ENCODE results near the gene PRSS21. TPM values are rescaled to one million over a fixed set of nuclear protein-coding genes. Genes with fewer than 3 reads are reported as not detected.

PRSS21 gene
- total and polyA plus RNA-seq, 10 of the 15 experiments (the other 5 are each of a cell fraction or from before 2014, with no cell fraction given): 5.3 to 73.4 (median 40.1) TPM; not detected in 1

DNA sequence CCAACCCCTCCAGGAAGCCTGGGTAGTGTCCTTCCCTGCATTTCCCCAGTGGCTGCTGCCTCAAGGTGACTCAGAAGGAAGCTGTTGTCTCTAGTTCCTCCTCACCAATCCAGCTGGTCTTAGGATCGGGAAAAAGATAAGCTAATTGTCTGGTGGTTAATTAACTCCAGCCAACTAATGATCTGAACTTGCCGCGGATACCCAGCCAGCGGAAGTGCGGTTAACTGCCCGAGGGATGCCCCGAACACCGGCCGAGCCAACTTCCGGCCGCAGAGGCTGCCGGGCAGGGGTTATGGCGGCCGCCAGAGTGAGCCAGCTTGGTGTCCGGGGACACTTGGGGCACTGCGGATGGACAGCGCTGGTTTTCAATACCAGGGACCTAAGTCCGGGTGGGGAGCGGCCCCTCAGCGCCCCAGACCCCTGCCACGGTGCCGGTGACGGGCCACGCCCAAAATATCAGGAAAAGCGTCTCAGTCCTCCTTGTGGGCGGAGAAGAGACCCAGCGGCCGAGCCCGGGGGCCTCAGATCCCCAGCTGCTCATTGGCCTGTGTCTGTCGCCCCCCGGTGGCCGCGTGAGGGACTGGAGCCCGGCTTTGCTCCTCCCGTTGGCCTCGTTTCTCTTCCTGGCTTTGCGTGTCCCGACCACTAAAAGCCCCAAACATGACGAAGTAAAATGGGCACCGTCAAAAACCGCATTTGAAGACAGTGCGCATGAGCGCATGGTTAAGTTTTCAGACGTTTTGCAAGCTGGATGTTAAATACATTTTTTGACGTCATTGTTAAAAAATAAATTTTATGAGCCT lies 51.2 kb downstream of the PRSS21 start (continued):
- TF ChIP-seq LARP7 (IDR thresholded peaks at IDR 0.05): peak; percentile 92; the same call in 1 of the 2 replicates
- TF ChIP-seq BMI1 (IDR thresholded peaks at IDR 0.05; ENCODE audit: borderline replicate concordance): no peak
- no peak for TF ChIP-seq SUPT20H (IDR thresholded peaks at IDR 0.05; ENCODE audit: borderline replicate concordance, control insufficient read depth, low read depth, low read length)
- no peak; the same call in 1 of the 2 replicates for TF ChIP-seq SREBF2 (IDR thresholded peaks at IDR 0.05; ENCODE audit: low read length)
- TF ChIP-seq SMC3 (IDR thresholded peaks at IDR 0.05; ENCODE audit: borderline replicate concordance, low read length): peak; percentile 80
- no peak for TF ChIP-seq EZH2 (IDR thresholded peaks at IDR 0.05; ENCODE audit: borderline replicate concordance, control insufficient read depth, low read depth, low read length)
- TF ChIP-seq ZNF207 (IDR thresholded peaks at IDR 0.05; ENCODE audit: borderline replicate concordance): peak; percentile 89; the same call in 1 of the 2 replicates
- no peak for TF ChIP-seq STAT3 (IDR thresholded peaks at IDR 0.05; ENCODE audit: low read depth, low read length)
- TF ChIP-seq, protein P1, sequence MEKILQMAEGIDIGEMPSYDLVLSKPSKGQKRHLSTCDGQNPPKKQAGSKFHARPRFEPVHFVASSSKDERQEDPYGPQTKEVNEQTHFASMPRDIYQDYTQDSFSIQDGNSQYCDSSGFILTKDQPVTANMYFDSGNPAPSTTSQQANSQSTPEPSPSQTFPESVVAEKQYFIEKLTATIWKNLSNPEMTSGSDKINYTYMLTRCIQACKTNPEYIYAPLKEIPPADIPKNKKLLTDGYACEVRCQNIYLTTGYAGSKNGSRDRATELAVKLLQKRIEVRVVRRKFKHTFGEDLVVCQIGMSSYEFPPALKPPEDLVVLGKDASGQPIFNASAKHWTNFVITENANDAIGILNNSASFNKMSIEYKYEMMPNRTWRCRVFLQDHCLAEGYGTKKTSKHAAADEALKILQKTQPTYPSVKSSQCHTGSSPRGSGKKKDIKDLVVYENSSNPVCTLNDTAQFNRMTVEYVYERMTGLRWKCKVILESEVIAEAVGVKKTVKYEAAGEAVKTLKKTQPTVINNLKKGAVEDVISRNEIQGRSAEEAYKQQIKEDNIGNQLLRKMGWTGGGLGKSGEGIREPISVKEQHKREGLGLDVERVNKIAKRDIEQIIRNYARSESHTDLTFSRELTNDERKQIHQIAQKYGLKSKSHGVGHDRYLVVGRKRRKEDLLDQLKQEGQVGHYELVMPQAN (conservative IDR thresholded peaks at IDR 0.05): peak; percentile 59
- peak; percentile 86 for TF ChIP-seq STAT1 (conservative IDR thresholded peaks at IDR 0.05)
- no peak for TF ChIP-seq YBX1 (IDR thresholded peaks at IDR 0.05)
- TF ChIP-seq, protein P2, sequence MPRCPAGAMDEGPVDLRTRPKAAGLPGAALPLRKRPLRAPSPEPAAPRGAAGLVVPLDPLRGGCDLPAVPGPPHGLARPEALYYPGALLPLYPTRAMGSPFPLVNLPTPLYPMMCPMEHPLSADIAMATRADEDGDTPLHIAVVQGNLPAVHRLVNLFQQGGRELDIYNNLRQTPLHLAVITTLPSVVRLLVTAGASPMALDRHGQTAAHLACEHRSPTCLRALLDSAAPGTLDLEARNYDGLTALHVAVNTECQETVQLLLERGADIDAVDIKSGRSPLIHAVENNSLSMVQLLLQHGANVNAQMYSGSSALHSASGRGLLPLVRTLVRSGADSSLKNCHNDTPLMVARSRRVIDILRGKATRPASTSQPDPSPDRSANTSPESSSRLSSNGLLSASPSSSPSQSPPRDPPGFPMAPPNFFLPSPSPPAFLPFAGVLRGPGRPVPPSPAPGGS (IDR thresholded peaks at IDR 0.05; ENCODE audit: borderline replicate concordance, insufficient read depth, low read depth, low read length, poor library complexity, severe bottlenecking): no peak
- no peak for TF ChIP-seq CHD1 (IDR thresholded peaks at IDR 0.05; ENCODE audit: low read depth, low read length)
- TF ChIP-seq ZBED1 (IDR thresholded peaks at IDR 0.05; ENCODE audit: borderline replicate concordance): no peak
- peak; percentile 94 for TF ChIP-seq GABPA (IDR thresholded peaks at IDR 0.05; ENCODE audit: low read depth)
- TF ChIP-seq, protein P3, sequence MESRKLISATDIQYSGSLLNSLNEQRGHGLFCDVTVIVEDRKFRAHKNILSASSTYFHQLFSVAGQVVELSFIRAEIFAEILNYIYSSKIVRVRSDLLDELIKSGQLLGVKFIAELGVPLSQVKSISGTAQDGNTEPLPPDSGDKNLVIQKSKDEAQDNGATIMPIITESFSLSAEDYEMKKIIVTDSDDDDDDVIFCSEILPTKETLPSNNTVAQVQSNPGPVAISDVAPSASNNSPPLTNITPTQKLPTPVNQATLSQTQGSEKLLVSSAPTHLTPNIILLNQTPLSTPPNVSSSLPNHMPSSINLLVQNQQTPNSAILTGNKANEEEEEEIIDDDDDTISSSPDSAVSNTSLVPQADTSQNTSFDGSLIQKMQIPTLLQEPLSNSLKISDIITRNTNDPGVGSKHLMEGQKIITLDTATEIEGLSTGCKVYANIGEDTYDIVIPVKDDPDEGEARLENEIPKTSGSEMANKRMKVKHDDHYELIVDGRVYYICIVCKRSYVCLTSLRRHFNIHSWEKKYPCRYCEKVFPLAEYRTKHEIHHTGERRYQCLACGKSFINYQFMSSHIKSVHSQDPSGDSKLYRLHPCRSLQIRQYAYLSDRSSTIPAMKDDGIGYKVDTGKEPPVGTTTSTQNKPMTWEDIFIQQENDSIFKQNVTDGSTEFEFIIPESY (IDR thresholded peaks at IDR 0.05): no peak
- peak; percentile 87 for TF ChIP-seq POLR2A (IDR thresholded peaks at IDR 0.05; ENCODE audit: low read depth, low read length)
- TF ChIP-seq POLR2AphosphoS2 (IDR thresholded peaks at IDR 0.05; ENCODE audit: low read depth, low read length): peak; percentile 75; the same call in 1 of the 2 replicates
- TF ChIP-seq CHD2 (IDR thresholded peaks at IDR 0.05; ENCODE audit: borderline replicate concordance, low read depth, low read length): peak; percentile 45; the same call in 1 of the 2 replicates
- peak; percentile 89 for TF ChIP-seq RAD21 (IDR thresholded peaks at IDR 0.05; ENCODE audit: insufficient read depth, low read depth, low read length)
- 0 out of 2 replicates have a peak, but pooled peaks have one; percentile 73 for TF ChIP-seq SIN3A (IDR thresholded peaks at IDR 0.05; ENCODE audit: low read depth, low read length)
- TF ChIP-seq ZNF24 (IDR thresholded peaks at IDR 0.05): no peak
- peak; percentile 75; the same call in 1 of the 3 replicates for TF ChIP-seq POU2F2 (IDR thresholded peaks at IDR 0.05; ENCODE audit: borderline replicate concordance, low read depth, low read length)
- no peak for TF ChIP-seq NRF1 (conservative IDR thresholded peaks at IDR 0.05; ENCODE audit: low read depth, low read length)
- peak in 1 of 2 experiments; percentile 18; a peak in 1 of 4 replicates for TF ChIP-seq ETV6 (conservative IDR thresholded peaks at IDR 0.05 in 1 of 2, IDR thresholded peaks at IDR 0.05 in 1 of 2; ENCODE audit: borderline replicate concordance in 1 of 2, low read depth in 1 of 2)
- TF ChIP-seq MEF2A (IDR thresholded peaks at IDR 0.05; ENCODE audit: insufficient read depth, low read depth, low read length): 0 out of 2 replicates have a peak, but pooled peaks have one; percentile 4

All from GM12878 (cell line).